ENCODE measurements around the gene TFF3.

The TFF3 gene

GRCh38 chr21:42315296-42315891, at the start of gene TFF3:
TFF3 (minus strand) TSS chr21:42315409; CDS start chr21:42315374, 35 bp downstream.
- no peak for DNase-seq

- DNase-seq: no peak
Measured at GRCh38 chr21:42364304-42364865, 49.2 kb upstream of the TFF3 start.

GRCh38 chr21:42363312-42363711, 48.1 kb upstream of the TFF3 start:
- DNase-seq: no peak

- no peak for DNase-seq
Measured at GRCh38 chr21:42362700-42363099, 47.5 kb upstream of the TFF3 start.

GRCh38 chr21:42362198-42362597, 47.0 kb upstream of the TFF3 start:
- no peak for DNase-seq

GRCh38 chr21:42361286-42361685, 46.1 kb upstream of the TFF3 start:
- DNase-seq: no peak

- no peak for DNase-seq
Measured at GRCh38 chr21:42360317-42360716, 45.1 kb upstream of the TFF3 start.

GRCh38 chr21:42358937-42359336, 43.7 kb upstream of the TFF3 start:
- no peak for DNase-seq

GRCh38 chr21:42358261-42358660, 43.1 kb upstream of the TFF3 start:
- no peak for DNase-seq

- no peak for DNase-seq
Measured at GRCh38 chr21:42357307-42357706, 42.1 kb upstream of the TFF3 start.

- no peak for DNase-seq
Measured at GRCh38 chr21:42356650-42357049, 41.4 kb upstream of the TFF3 start.

- no peak for DNase-seq
Measured at GRCh38 chr21:42356046-42356445, 40.8 kb upstream of the TFF3 start.

GRCh38 chr21:42353623-42354022, 38.4 kb upstream of the TFF3 start:
- DNase-seq: no peak

- DNase-seq: no peak
Measured at GRCh38 chr21:42352441-42353095, 37.4 kb upstream of the TFF3 start.

- no peak for DNase-seq
Measured at GRCh38 chr21:42351626-42352440, 36.6 kb upstream of the TFF3 start.

- DNase-seq: no peak
Measured at GRCh38 chr21:42350927-42351426, 35.8 kb upstream of the TFF3 start, which contains the start of gene TFF2. TFF2 (minus strand) TSS chr21:42350994; CDS start chr21:42350957, 37 bp downstream.

GRCh38 chr21:42350318-42350910, 35.2 kb upstream of the TFF3 start:
- DNase-seq: no peak

- DNase-seq: no peak
Measured at GRCh38 chr21:42349420-42350317, 34.5 kb upstream of the TFF3 start.

GRCh38 chr21:42348762-42349161, 33.6 kb upstream of the TFF3 start:
- no peak for DNase-seq

GRCh38 chr21:42347601-42348327, 32.6 kb upstream of the TFF3 start:
- no peak for DNase-seq
